HG03135 (cell line): ENCODE data around the gene ZNF865.

Experiments used
- ATAC-seq: cut with Tn5 transposase; IDR thresholded peaks from one replicate; pipeline ENCODE4 v1.9.1; 2021; ENCODE audit warnings: mild to moderate bottlenecking, moderate library complexity; ENCODE audit not compliant: unreplicated experiment

ZNF865 gene

GRCh38 chr19:55656552-55656951 lies 51.1 kb downstream of the ZNF865 start:
- ATAC-seq = no peak

GRCh38 chr19:55656988-55657747 lies 51.7 kb downstream of the ZNF865 start:
- no peak for ATAC-seq

GRCh38 chr19:55658846-55659459 lies 53.5 kb downstream of the ZNF865 start:
- no peak for ATAC-seq

GRCh38 chr19:55659822-55660221 lies 54.4 kb downstream of the ZNF865 start:
- ATAC-seq = no peak

GRCh38 chr19:55660404-55660803 lies 55.0 kb downstream of the ZNF865 start:
- no peak for ATAC-seq

GRCh38 chr19:55660991-55661390 lies 55.5 kb downstream of the ZNF865 start:
- no peak for ATAC-seq

GRCh38 chr19:55661826-55662225 lies 56.4 kb downstream of the ZNF865 start:
- no peak for ATAC-seq

- no peak for ATAC-seq
Observed at GRCh38 chr19:55663846-55664536, 58.5 kb downstream of the ZNF865 start.

- ATAC-seq = no peak
Observed at GRCh38 chr19:55666343-55667005, 61.0 kb downstream of the ZNF865 start.
